Activated T-cell treated with anti-CD3 and anti-CD28 coated beads for 48 hours (primary cell): Measurements from ENCODE around the gene C4orf17.
A peak's percentile ranks its signal among the peaks of the same experiment; 100 is the strongest.

ENCODE experiments used
- DNase-seq: peaks from one replicate; pipeline ENCODE4 v3.0.0-alpha.2; 2020; ENCODE audit warnings: low read depth

Gene C4orf17

DNA sequence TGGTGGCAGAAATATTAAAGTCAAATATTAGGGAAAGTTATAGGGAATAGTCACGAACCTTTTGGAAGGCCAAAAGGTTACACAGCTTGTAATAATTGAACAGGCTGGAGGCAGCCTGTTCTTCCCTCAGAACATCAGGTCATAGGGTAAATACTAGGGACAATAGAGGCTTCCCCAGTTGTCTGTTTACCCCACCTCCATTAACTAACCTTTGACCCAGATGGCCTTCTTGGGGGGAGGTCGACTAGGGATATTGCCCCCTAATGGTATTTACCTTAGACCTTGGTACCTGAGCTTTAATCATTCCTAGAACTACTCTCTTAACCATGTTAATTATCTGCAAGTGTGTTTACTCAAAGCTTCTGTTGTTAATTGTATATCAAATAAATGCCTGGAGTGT is 26.0 kb downstream of the C4orf17 start:
- no peak for DNase-seq

DNA sequence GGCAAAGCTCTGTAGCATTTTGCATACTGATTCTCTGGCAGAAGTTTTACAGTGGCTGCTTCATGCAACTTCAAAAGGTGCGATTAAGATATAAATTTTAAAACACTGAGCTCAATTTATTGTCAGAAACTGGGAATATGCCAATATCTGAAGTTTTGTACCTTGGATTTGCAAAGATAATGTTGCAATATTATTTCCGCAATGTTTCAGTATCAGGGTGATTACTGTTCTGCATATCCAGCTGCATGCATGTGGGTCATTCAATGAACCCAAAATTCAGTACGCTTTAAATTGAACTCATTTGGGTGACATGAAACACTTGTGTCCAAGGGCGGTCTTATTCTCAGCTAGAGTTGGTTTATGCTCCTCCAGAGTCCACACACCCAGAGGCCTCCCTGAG is 26.9 kb downstream of the C4orf17 start:
- DNase-seq, result no peak

DNA sequence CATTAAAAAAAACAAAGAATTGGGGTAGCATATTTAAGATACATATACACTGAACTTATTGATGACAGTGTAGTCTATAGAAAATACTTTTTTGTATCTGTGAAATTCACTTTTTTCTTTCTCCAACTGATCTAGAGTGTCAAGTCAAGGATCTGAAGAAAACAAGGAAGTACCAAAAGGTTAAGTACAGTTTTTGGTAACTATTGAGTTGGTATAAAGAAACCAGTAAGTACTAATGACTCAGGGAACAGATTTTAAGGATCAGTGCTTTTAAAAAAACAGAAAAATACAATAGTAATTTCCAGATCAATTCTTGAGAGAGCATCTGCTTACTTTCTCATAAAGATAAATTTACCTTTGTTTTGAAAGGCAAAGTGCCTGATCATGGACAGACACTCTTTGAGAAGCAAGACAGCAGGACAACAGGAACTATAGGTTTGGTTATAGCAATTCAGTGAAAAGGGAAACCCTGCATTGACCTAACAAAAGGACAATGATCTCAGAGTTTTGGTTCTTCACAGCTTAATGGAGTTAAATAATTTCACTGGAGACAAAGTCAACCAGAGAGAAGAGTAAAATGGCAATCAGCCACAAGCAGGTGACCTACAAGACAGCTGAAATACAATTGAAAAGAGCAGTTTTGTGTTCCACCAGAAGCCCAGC is 29.6 kb downstream of the C4orf17 start:
- DNase-seq, result no peak

DNA sequence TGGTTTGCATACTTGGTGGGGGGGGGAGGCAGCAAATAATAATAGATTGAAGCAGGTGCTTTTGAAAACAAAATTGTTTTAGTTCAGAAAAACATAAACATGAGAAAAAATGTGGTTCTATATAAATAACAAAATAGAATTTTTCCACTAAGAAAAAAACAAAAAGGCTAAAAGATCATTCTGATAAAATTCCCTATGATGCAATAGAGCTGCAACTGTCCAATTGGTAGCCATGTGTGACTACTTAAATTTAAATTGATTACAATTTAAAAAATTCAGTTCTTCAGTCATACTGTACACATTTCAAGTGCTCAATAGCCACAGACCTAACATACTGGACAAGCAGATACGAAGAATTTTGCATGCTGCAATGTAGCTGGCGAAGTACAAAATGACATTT is 42.1 kb downstream of the C4orf17 start:
- no peak for DNase-seq

DNA sequence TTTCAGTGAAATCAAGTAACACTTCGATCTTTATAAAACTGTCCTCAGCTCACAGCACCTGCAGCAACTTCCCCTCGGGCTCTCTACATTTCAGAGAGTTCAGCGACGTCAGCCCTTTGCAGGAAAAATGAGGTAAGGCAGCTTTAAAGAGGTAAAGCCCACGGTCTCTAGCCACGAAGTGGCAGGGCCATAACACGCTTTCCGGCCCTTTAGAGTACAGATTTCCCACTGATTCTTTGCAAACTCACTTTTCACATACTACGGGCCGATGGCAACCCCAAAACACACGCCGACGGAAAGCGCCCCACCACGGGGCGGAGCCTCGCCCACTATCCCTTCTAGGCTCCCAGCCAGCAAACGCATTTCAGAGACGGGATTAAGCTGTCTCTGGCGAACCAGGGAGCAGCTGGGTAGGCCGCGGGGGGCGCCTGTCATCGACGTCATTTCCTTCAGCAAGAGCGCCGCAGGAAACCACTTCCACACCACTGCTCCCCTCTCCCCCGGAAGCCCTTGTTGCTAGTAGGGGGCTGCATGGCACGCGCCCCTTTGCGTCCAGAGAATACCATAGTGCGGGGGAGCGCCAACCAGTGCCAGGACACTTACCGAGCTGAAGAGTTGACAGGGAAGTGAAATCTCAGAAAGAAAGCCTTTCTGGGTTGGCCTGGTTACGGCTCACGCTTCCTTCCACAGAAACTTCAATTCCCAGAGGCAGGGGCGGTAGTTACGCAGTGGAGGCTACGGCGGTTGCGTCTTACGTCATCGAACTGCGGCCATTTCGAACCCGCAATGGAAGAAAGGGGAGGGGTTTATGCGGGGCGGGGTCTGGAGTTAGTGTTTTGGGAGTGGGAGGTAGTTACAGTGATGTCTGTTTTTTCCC is 52.7 kb downstream of the C4orf17 start, which contains the start of gene TRMT10A:
TSS of gene TRMT10A (minus strand) at position 730 of the 877 bp plus-strand sequence. CDS start 4,701 bp downstream, outside the sequence.
- DNase-seq, result peak; percentile 91

DNA sequence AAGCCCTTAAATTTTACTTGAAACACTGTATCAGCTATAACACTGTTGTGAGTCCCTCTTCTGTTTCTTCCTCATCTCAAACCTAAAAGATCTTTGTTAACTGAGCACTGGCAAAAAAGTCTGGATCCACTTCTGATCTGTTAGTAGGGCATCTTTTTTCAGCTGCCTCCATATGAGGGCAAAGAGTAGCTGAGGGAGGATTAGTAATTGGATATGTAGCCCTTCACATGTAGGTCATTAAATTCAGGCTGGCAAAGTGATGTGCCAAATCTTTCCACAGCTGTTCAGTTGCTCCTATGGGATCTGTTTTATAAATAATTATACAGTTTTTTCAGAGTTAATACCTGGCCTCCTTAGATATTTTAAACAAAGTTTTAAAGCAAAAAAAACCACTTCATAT is 54.1 kb downstream of the C4orf17 start:
- DNase-seq, result no peak

DNA sequence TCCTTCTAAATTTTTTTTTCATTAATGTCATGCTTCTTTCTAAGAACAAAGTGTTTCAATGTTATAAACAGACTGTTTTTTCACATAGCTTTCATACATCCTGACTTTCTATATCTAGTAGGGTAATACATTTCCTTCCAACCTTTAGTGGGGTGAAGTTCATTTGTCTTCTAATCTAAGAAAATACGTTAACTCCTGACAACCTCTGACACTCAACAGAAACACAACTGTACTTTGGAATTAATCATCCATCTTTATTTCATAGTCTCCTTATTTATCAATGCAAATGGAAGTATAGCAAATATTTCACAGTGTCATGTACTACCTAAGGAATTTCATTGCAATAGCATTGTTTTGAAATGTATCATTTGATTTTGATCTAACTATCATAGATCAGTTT is 61.1 kb downstream of the C4orf17 start:
- DNase-seq, result no peak

DNA sequence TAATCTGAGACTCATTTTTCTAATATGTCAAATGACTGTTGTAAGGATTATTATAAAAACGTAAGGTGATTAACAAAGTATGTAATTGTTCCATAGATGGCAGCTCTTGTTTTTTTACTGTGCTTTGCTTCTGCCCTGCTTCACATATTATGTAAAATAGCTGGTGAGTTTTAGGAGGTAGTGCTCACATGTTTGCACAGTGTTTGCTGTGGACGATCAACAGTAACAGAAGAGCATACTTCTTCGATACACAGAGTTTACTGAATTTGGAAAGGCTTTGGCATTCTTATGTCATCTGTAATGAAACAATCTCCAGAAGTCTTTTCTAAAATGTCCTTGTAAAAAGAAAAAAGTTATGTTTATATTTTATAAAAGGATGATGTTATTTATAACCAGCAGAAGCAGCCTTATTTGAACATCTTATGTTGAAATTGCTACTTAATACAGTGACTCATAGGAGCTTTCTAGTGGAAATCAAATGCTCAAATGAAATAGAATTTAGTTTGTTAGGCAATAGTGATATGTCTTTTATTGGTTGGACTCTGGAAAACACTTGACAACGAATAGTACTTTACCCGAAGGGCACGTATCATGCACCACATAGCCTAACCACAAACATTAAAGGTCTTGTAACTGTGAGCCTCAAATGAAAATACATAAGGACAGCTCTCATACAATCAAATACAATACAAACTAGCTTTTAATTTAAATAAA is 61.9 kb downstream of the C4orf17 start:
- no peak for DNase-seq

DNA sequence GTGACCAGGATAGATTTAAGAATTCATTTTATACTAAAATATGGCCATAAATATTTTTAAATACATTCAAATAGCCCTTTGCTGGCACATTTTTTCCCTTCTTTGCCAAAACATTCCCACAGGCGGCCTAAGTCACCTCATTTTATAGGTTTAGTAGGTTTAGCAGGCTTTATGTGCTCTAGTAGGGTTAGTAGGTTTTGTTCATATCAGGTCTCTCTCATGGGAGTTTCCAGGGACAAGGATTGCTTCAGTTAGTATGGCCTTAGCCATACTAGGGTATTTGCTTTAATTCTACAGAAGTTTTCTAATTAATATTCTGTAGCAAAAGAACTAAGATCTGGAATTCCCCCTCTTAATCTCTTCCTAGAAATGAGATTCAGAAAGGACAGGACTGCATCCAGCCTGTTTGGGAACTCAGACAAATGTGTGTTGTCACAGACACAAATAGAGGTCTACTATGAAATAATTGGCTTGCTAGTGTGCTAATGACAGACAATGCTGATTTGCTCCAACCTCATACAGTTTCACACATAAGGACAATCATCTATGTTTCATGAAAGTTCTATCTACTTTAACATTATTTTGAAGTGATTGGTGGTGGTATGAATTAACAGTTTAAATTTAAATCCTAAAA is 63.0 kb downstream of the C4orf17 start:
- DNase-seq, result no peak

DNA sequence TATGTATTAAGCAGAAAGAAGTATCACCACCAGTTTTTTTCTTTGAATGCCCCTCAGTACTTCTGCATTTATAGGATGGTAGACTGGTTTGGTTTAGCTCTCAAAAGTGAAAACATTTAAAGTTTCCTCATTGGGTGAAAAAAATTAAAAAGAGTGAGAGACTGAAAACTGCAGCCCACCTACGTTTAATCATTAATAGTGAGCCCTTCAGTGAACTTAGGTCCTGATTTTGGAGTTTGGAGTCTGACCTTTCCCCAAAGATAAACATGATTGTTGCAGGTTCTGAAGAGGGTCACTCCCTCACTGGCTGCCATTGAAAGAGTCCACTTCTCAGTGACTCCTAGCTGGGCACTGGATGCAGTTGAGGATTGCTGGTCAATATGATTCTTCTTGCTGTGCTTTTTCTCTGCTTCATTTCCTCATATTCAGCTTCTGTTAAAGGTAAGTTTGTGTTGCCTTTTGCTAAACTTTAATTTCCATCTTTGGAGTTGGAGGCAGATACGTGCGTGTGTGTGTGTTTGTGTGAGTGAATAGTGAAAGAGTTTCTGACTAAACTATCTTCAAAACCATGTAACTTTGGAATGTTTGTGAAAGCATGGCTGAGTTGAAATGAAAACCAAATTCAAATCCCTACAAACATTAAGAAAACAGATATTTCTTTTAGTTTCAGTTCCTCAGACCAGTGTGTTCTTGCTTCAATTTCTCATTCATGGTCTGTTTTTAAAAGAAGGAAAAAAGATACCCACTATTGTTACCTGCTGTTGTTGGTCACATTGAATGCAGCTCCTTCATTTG is 63.9 kb downstream of the C4orf17 start, which contains the start of gene MTTP:
TSS of gene MTTP (plus strand) at position 295 of the 795 bp plus-strand sequence. CDS start at position 381, 86 bp downstream.
- DNase-seq, result no peak

DNA sequence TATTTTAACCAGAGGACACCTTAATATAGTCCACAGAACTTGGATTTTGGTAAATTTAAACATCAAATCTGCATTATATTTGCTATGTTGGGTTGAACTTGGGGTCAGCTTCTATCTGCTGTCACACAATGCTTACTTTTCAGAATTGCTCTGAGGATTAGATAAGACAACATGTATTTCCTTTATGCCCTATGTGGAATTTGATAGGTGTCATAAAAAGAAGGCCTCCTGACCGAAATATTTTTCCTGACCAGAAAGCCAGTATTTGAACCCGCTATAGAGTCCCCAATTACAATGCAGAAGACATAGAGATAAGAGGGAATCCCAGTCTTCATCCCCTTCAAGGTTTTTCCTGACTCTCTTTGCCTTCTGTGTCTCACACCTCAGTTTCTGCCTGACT is 67.9 kb downstream of the C4orf17 start:
- no peak for DNase-seq

DNA sequence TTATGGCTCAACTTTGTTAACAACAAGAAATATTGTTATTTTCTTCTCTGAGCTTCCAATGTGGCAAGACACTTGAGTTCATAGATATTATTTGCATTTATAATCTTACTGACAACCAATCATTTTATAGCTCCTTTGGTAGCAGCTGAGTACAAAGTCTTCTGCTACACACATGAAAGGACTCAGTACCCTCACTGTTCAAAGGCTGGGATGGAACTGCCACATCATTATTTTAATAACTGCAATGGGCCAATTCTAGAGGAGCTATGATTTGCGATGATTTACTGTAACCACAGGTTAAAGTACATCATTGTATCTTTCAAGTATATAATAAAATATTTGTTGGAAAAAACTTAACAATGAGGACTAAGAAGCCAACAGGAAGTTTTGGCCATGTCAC is 74.7 kb downstream of the C4orf17 start:
- DNase-seq, result no peak

DNA sequence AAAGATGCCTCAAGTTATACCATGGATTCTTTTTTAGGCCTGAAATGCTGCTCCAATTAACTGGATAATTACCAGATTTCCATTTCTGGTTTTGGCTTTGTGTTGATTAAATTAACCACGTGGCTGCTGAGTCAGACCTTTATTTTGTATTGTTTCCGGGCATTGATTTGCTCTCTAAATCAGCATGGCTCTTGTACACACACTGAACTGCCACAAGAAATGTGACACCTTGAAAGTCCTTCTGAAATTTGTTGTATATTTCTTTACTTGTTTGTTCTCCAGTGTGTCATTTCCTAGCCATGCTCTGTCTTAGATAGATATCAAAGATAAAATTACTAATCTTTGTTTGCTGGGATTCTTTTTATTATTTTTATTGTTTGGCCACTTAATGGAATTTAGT is 75.5 kb downstream of the C4orf17 start:
- no peak for DNase-seq

DNA sequence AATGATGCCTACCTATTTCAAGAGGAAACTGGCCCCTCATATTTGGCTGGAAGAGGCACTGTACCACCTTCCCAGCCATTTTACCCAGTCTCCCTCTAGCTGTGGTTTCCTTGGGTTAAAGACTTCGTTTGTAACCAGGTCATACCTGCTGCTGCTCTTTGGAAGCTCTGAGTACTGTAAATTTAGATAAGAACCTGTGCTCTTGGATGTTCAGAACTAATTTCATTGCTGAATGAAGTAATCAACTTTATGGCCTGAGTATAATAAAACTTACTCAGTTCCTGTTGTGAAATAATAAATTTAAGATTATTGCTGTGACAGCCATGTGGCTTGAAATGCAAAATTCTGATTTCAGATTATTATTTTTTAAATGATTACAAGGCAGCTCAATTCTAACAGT is 76.0 kb downstream of the C4orf17 start:
- DNase-seq, result no peak

DNA sequence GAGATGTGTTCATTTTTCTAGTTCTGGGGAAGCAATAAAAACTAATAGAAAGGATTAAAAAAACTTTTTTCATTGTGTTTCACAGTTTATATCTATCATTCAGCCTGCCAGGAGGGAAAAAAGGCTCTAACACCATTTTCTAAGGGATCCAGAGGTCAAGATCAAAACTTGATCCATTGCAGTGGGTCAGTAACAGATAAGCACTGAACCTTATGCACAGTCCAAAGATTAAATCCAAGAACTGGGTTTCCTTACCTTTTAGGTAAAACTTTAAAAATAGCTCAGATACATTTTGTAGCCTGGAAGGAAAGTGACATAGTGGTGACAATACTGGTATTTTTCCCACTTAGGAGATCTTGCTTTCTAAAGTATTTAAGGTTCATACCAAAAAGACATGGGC is 76.5 kb downstream of the C4orf17 start:
- DNase-seq, result no peak

DNA sequence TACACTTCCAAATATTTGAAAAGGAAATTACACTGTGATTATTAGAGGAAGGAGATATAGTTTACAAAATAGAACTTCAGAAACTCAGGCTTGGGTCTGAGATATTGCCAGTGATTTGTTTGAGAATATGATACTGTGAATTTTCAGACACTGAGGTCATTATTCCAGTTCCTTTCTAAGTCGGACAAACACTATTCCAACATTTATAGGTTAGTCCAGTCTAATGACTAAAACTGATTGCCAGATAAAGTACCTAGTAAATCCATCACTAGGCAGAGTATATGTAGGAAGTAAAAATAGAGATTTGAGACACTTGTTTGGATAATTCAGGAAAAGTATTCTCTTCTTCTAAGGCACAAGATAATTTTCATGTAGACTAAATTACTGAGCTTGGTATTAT is 77.0 kb downstream of the C4orf17 start:
- DNase-seq, result no peak

DNA sequence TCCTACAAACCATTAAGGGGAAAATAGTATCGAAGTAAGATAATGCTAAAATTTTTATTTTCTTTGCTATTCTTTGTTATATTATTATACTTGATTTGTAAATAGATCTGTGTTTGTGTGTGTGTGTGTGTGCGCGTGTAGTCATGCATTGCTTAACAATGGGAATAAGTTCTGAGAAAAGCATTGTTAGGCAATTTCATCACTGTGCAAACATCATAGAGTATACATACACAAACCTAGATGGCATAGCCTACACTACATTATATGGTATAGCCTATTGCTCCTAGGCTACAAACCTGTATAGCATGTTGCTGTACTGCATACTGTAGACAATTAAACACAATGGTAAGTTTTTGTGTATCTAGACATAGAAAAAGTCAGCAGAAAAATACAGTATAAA is 80.9 kb downstream of the C4orf17 start:
- DNase-seq, result no peak
